GM23338 (cell line): Measurements from ENCODE around the gene TMEM234. TPM values are rescaled to one million over a fixed set of nuclear protein-coding genes. Genes with fewer than 3 reads are reported as not detected.

Source experiments
- ATAC-seq: fragments of 200-7000 bp; cut with Tn5 transposase; 3 replicates; pipeline ENCODE4 v1.9.1; 2020
- DNase-seq: peaks from one replicate; pipeline ENCODE4 v3.0.0-alpha.2; 2015; ENCODE audit warnings: low spot score
- H2AFZ ChIP-seq: fragments of 200-600 bp; sonication (generic); 2 replicates; pipeline ENCODE4 v1.8.0; 2016; ENCODE audit warnings: antibody characterized with exemption, mild to moderate bottlenecking, moderate library complexity
- H3F3A ChIP-seq: fragments of 200-600 bp; sonication (generic); replicated peaks from 2 replicates; pipeline ENCODE4 v1.8.0; 2017; ENCODE audit warnings: antibody characterized with exemption, mixed run types, low read depth
- H3K27ac ChIP-seq: fragments of 200-600 bp; sonication (generic); 2 replicates; pipeline ENCODE4 v1.6.1; 2016; ENCODE audit warnings: low read depth
- H3K27me3 ChIP-seq: fragments of 200-600 bp; sonication (generic); 2 replicates; pipeline ENCODE4 v1.8.0; 2016; ENCODE audit warnings: mild to moderate bottlenecking, mixed run types, moderate library complexity; ENCODE audit not compliant: insufficient read depth
- H3K36me3 ChIP-seq: fragments of 200-600 bp; sonication (generic); 2 replicates; pipeline ENCODE4 v1.8.0; 2016; ENCODE audit warnings: mild to moderate bottlenecking; ENCODE audit not compliant: insufficient read depth
- H3K4me1 ChIP-seq: fragments of 200-600 bp; sonication (generic); 2 replicates; pipeline ENCODE4 v1.8.0; 2016; ENCODE audit warnings: mild to moderate bottlenecking, moderate library complexity; ENCODE audit not compliant: insufficient read depth
- H3K4me2 ChIP-seq: fragments of 200-600 bp; sonication (generic); 2 replicates; pipeline ENCODE4 v1.7.1; 2017; ENCODE audit warnings: mixed run types
- H3K4me3 ChIP-seq: fragments of 200-600 bp; sonication (generic); 2 replicates; pipeline ENCODE4 v1.6.1; 2016; ENCODE audit warnings: mixed run types
- H3K79me2 ChIP-seq: fragments of 200-600 bp; sonication (generic); replicated peaks from 2 replicates; pipeline ENCODE4 v1.8.0; 2017; ENCODE audit warnings: mild to moderate bottlenecking; ENCODE audit not compliant: insufficient read depth
- H3K9me2 ChIP-seq: fragments of 200-600 bp; sonication (generic); 2 replicates; pipeline ENCODE4 v1.8.0; 2017; ENCODE audit not compliant: insufficient read depth
- H4K20me1 ChIP-seq: fragments of 200-600 bp; sonication (generic); replicated peaks from 2 replicates; pipeline ENCODE4 v1.8.0; 2017; ENCODE audit warnings: mild to moderate bottlenecking; ENCODE audit not compliant: insufficient read depth
- H3K27ac Mint-ChIP-seq: 2 replicates; pipeline ENCODE4 v1.8.0; 2020; ENCODE audit warnings: inconsistent platforms, mild to moderate bottlenecking, moderate library complexity, mixed read lengths
- H3K27me3 Mint-ChIP-seq: 3 replicates; pipeline ENCODE4 v1.8.0; 2022; ENCODE audit warnings: low read depth, mild to moderate bottlenecking, moderate library complexity, mixed read lengths, inconsistent platforms; ENCODE audit not compliant: insufficient read depth, poor library complexity
- H3K36me3 Mint-ChIP-seq: 3 replicates; pipeline ENCODE4 v1.8.0; 2021; ENCODE audit warnings: low read depth, mild to moderate bottlenecking, inconsistent platforms, moderate library complexity, mixed read lengths
- H3K4me1 Mint-ChIP-seq: 3 replicates; pipeline ENCODE4 v1.8.0; 2020; ENCODE audit warnings: mild to moderate bottlenecking, inconsistent platforms, mixed read lengths
- H3K4me3 Mint-ChIP-seq: 3 replicates; pipeline ENCODE4 v1.8.0; 2021; ENCODE audit warnings: moderate library complexity, mild to moderate bottlenecking, inconsistent platforms, mixed read lengths
- H3K9me3 Mint-ChIP-seq: 3 replicates; pipeline ENCODE4 v1.8.0; 2020; ENCODE audit warnings: moderate library complexity, mild to moderate bottlenecking, inconsistent platforms, mixed read lengths
- CREB1 ChIP-seq: fragments of 250-450 bp; sonication (Bioruptor Pico); IDR thresholded peaks from 2 replicates; pipeline ENCODE4 v1.5.0; 2020; ENCODE audit warnings: low read depth, mild to moderate bottlenecking, moderate library complexity
- EZH2 ChIP-seq: fragments of 200-600 bp; sonication (generic); IDR thresholded peaks from one replicate; pipeline ENCODE4 v1.8.0; 2017; ENCODE audit warnings: antibody characterized with exemption, mild to moderate bottlenecking, low read depth; ENCODE audit not compliant: unreplicated experiment
- EZH2phosphoT487 ChIP-seq: fragments of 200-600 bp; sonication (generic); IDR thresholded peaks from one replicate; pipeline ENCODE4 v1.8.1; 2018; ENCODE audit warnings: antibody characterized with exemption; ENCODE audit not compliant: unreplicated experiment
- JUNB ChIP-seq: IDR thresholded peaks from one replicate; pipeline ENCODE4 v1.6.1; 2016; ENCODE audit warnings: antibody characterized with exemption; ENCODE audit not compliant: unreplicated experiment
- NANOG ChIP-seq: IDR thresholded peaks from 2 replicates; pipeline ENCODE4 v1.6.1; 2016; ENCODE audit warnings: antibody characterized with exemption, borderline replicate concordance
- POLR2AphosphoS5 ChIP-seq: IDR thresholded peaks from 2 replicates; pipeline ENCODE4 v1.6.1; 2016; ENCODE audit warnings: antibody characterized with exemption, low read depth
- STAT1 ChIP-seq: IDR thresholded peaks from one replicate; pipeline ENCODE4 v1.6.1; 2016; ENCODE audit warnings: antibody characterized with exemption; ENCODE audit not compliant: unreplicated experiment
- ZNF114 ChIP-seq: fragments of 250-450 bp; sonication (Bioruptor Pico); IDR thresholded peaks from 2 replicates; pipeline ENCODE4 v1.5.0; 2020; ENCODE audit warnings: mild to moderate bottlenecking, moderate library complexity
- ZNF331 ChIP-seq: fragments of 250-450 bp; sonication (Bioruptor Pico); IDR thresholded peaks from 2 replicates; pipeline ENCODE4 v1.5.0; 2020; ENCODE audit warnings: low read depth, mild to moderate bottlenecking, moderate library complexity
- polyA plus RNA-seq: library from polyadenylated mRNA; unstranded; fragments of >200 nt; fragmentation: Nextera tagmentation; extraction: Ambion mirVana; gene quantifications from 2 replicates; pipeline ENCODE4 v1.2.1, GENCODE V29; 2016
- total RNA-seq: library from RNA; depleted of rRNA; stranded (reverse); fragments of >200 nt; shearing (Covaris generic); gene quantifications from 2 replicates; pipeline ENCODE4 v1.2.3, GENCODE V29; 2014
- TF ChIP-seq, protein P1 (sequence below): fragments of 250-450 bp; sonication (Bioruptor Pico); IDR thresholded peaks from 2 replicates; pipeline ENCODE4 v1.5.0; 2020; ENCODE audit warnings: mild to moderate bottlenecking, moderate library complexity
- TF ChIP-seq, protein P2 (sequence below): IDR thresholded peaks from one replicate; pipeline ENCODE4 v1.6.1; 2018; ENCODE audit warnings: antibody characterized with exemption; ENCODE audit not compliant: unreplicated experiment
- TF ChIP-seq, protein P3 (sequence below): IDR thresholded peaks from 2 replicates; pipeline ENCODE4 v1.6.1; 2016; ENCODE audit warnings: antibody characterized with exemption
- TF ChIP-seq, protein P4 (sequence below), 2 experiments: fragments of 200-600 bp in 1 of 2; sonication (generic) in 1 of 2; conservative IDR thresholded peaks; 2 replicates each; pipeline versions ENCODE4 v1.5.1 to v1.6.1; 2016 to 2017; ENCODE audit warnings: antibody characterized with exemption in 2 of 2, low read depth in 2 of 2, mild to moderate bottlenecking in 2 of 2, moderate library complexity in 1 of 2

TMEM234 gene
- total and polyA plus RNA-seq, 2 experiments from 2014 or later: 4.7 to 8.2 TPM

DNA sequence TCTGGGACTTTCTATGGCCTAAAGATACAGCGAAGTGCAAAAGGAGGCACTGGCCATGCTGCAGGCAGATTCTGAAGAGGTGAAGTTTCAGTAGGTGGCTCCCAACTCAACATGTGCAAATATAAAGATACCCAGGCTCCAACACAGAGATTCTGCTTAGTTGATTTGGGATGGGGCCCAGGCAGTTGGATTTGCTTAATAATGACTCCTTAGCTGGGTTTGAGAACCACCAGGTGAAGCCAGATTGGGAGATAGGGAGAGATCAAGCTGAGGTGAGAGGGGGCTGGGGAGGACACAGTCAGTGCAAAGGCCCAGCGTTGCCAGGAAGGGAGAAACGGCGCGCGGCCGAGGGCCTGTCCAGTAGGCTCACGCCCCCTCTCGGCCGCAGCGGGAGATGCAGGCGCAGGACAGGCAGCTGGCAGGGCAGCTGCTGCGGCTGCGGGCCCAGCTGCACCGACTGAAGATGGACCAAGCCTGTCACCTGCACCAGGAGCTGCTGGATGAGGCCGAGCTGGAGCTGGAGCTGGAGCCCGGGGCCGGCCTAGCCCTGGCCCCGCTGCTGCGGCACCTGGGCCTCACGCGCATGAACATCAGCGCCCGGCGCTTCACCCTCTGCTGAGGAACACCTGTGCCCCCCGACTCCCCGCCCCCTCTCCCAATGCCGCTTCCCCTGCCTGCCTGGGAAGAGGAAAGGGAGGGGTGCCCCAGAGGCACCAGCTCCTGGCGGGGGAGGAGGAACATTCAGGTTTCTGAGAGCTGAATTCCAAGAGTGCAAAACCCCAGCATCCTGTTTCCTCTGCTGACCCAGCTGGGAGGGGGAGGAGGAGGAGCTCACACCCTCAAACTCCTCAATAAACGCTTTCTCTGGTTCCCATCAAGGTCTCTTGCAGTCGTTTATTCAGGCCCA, 26.1 kb upstream of the TMEM234 start:
- Mint-ChIP-seq H3K4me3 (peak overlapping the region; percentile 64), H3K36me3 (no peaks in the 10 kb centered on the region), H3K27ac (0 out of 2 replicates have a peak overlapping the region, but pooled peaks have one; percentile 62), H3K4me1 (peaks cover 31% of the 10 kb centered on the region), H3K27me3 (peaks cover 18% of the 10 kb centered on the region), H3K9me3 (no peaks in the 10 kb centered on the region)
- Histone ChIP-seq H3K27me3 (no peaks in the 10 kb centered on the region), H3K4me2 (peak overlapping the region; percentile 84), H3K79me2 (no peaks in the 10 kb centered on the region), H3K27ac (peak overlapping the region; percentile 92), H4K20me1 (no peaks in the 10 kb centered on the region), H3F3A (peaks cover 26% of the 10 kb centered on the region), H3K4me1 (peaks cover 31% of the 10 kb centered on the region), H3K36me3 (no peaks in the 10 kb centered on the region), H2AFZ (peak overlapping the region; percentile 64; the same call in 1 of the 2 replicates), H3K4me3 (peak overlapping the region; percentile 60), H3K9me2 (no peaks in the 10 kb centered on the region)
- TF ChIP-seq POLR2AphosphoS5 (peak; percentile 49), EZH2 (no peak), ZNF331 (CRISPR knock-in tag) (no peak), ZNF114 (CRISPR knock-in tag) (no peak), EZH2phosphoT487 (no peak), STAT1 (no peak), CREB1 (CRISPR knock-in tag) (no peak), JUNB (no peak), NANOG (no peak)
- TF ChIP-seq, protein P1, sequence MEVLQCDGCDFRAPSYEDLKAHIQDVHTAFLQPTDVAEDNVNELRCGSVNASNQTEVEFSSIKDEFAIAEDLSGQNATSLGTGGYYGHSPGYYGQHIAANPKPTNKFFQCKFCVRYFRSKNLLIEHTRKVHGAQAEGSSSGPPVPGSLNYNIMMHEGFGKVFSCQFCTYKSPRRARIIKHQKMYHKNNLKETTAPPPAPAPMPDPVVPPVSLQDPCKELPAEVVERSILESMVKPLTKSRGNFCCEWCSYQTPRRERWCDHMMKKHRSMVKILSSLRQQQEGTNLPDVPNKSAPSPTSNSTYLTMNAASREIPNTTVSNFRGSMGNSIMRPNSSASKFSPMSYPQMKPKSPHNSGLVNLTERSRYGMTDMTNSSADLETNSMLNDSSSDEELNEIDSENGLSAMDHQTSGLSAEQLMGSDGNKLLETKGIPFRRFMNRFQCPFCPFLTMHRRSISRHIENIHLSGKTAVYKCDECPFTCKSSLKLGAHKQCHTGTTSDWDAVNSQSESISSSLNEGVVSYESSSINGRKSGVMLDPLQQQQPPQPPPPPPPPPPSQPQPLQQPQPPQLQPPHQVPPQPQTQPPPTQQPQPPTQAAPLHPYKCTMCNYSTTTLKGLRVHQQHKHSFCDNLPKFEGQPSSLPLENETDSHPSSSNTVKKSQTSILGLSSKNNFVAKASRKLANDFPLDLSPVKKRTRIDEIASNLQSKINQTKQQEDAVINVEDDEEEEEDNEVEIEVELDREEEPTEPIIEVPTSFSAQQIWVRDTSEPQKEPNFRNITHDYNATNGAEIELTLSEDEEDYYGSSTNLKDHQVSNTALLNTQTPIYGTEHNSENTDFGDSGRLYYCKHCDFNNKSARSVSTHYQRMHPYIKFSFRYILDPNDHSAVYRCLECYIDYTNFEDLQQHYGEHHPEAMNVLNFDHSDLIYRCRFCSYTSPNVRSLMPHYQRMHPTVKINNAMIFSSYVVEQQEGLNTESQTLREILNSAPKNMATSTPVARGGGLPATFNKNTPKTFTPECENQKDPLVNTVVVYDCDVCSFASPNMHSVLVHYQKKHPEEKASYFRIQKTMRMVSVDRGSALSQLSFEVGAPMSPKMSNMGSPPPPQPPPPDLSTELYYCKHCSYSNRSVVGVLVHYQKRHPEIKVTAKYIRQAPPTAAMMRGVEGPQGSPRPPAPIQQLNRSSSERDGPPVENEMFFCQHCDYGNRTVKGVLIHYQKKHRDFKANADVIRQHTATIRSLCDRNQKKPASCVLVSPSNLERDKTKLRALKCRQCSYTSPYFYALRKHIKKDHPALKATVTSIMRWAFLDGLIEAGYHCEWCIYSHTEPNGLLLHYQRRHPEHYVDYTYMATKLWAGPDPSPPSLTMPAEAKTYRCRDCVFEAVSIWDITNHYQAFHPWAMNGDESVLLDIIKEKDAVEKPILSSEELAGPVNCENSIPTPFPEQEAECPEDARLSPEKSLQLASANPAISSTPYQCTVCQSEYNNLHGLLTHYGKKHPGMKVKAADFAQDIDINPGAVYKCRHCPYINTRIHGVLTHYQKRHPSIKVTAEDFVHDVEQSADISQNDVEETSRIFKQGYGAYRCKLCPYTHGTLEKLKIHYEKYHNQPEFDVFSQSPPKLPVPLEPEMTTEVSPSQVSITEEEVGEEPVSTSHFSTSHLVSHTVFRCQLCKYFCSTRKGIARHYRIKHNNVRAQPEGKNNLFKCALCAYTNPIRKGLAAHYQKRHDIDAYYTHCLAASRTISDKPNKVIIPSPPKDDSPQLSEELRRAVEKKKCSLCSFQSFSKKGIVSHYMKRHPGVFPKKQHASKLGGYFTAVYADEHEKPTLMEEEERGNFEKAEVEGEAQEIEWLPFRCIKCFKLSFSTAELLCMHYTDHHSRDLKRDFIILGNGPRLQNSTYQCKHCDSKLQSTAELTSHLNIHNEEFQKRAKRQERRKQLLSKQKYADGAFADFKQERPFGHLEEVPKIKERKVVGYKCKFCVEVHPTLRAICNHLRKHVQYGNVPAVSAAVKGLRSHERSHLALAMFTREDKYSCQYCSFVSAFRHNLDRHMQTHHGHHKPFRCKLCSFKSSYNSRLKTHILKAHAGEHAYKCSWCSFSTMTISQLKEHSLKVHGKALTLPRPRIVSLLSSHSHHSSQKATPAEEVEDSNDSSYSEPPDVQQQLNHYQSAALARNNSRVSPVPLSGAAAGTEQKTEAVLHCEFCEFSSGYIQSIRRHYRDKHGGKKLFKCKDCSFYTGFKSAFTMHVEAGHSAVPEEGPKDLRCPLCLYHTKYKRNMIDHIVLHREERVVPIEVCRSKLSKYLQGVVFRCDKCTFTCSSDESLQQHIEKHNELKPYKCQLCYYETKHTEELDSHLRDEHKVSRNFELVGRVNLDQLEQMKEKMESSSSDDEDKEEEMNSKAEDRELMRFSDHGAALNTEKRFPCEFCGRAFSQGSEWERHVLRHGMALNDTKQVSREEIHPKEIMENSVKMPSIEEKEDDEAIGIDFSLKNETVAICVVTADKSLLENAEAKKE (CRISPR knock-in tag): peak; percentile 62; the same call in 1 of the 2 replicates
- TF ChIP-seq, protein P2, sequence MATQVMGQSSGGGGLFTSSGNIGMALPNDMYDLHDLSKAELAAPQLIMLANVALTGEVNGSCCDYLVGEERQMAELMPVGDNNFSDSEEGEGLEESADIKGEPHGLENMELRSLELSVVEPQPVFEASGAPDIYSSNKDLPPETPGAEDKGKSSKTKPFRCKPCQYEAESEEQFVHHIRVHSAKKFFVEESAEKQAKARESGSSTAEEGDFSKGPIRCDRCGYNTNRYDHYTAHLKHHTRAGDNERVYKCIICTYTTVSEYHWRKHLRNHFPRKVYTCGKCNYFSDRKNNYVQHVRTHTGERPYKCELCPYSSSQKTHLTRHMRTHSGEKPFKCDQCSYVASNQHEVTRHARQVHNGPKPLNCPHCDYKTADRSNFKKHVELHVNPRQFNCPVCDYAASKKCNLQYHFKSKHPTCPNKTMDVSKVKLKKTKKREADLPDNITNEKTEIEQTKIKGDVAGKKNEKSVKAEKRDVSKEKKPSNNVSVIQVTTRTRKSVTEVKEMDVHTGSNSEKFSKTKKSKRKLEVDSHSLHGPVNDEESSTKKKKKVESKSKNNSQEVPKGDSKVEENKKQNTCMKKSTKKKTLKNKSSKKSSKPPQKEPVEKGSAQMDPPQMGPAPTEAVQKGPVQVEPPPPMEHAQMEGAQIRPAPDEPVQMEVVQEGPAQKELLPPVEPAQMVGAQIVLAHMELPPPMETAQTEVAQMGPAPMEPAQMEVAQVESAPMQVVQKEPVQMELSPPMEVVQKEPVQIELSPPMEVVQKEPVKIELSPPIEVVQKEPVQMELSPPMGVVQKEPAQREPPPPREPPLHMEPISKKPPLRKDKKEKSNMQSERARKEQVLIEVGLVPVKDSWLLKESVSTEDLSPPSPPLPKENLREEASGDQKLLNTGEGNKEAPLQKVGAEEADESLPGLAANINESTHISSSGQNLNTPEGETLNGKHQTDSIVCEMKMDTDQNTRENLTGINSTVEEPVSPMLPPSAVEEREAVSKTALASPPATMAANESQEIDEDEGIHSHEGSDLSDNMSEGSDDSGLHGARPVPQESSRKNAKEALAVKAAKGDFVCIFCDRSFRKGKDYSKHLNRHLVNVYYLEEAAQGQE: no peak
- TF ChIP-seq, protein P3, sequence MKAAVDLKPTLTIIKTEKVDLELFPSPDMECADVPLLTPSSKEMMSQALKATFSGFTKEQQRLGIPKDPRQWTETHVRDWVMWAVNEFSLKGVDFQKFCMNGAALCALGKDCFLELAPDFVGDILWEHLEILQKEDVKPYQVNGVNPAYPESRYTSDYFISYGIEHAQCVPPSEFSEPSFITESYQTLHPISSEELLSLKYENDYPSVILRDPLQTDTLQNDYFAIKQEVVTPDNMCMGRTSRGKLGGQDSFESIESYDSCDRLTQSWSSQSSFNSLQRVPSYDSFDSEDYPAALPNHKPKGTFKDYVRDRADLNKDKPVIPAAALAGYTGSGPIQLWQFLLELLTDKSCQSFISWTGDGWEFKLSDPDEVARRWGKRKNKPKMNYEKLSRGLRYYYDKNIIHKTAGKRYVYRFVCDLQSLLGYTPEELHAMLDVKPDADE: no peak; the same call in 1 of the 2 replicates
- TF ChIP-seq, protein P4, sequence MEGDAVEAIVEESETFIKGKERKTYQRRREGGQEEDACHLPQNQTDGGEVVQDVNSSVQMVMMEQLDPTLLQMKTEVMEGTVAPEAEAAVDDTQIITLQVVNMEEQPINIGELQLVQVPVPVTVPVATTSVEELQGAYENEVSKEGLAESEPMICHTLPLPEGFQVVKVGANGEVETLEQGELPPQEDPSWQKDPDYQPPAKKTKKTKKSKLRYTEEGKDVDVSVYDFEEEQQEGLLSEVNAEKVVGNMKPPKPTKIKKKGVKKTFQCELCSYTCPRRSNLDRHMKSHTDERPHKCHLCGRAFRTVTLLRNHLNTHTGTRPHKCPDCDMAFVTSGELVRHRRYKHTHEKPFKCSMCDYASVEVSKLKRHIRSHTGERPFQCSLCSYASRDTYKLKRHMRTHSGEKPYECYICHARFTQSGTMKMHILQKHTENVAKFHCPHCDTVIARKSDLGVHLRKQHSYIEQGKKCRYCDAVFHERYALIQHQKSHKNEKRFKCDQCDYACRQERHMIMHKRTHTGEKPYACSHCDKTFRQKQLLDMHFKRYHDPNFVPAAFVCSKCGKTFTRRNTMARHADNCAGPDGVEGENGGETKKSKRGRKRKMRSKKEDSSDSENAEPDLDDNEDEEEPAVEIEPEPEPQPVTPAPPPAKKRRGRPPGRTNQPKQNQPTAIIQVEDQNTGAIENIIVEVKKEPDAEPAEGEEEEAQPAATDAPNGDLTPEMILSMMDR (conservative IDR thresholded peaks at IDR 0.05; ENCODE audit: low read depth in 2 of 2): peak; percentile 74 to 96
- DNase-seq (peak; percentile 95), ATAC-seq (peak; percentile 89)
